Ishikawa (cell line): ENCODE results near the gene LRRN3.
A peak's percentile ranks its signal among the peaks of the same experiment; 100 is the strongest.

Source experiments
- CEBPB ChIP-seq: IDR thresholded peaks from 2 replicates; pipeline ENCODE4 v1.6.1; 2012
- CREB1 ChIP-seq: IDR thresholded peaks from 2 replicates; pipeline ENCODE4 v1.6.1; 2012; ENCODE audit warnings: low read depth
- EGR1 ChIP-seq: IDR thresholded peaks from 2 replicates; pipeline ENCODE4 v1.6.1; 2012
- EP300 ChIP-seq: IDR thresholded peaks from 2 replicates; pipeline ENCODE4 v1.6.1; 2012; ENCODE audit warnings: borderline replicate concordance
- FOXM1 ChIP-seq: IDR thresholded peaks from 2 replicates; pipeline ENCODE4 v1.6.1; 2012; ENCODE audit warnings: low read depth, borderline replicate concordance
- NFIC ChIP-seq: IDR thresholded peaks from 2 replicates; pipeline ENCODE4 v1.6.1; 2012
- RAD21 ChIP-seq: IDR thresholded peaks from 2 replicates; pipeline ENCODE4 v1.6.1; 2012; ENCODE audit warnings: low read depth
- TAF1 ChIP-seq: IDR thresholded peaks from 2 replicates; pipeline ENCODE4 v1.6.1; 2012; ENCODE audit warnings: low read depth, mild to moderate bottlenecking
- TCF12 ChIP-seq: IDR thresholded peaks from 2 replicates; pipeline ENCODE4 v1.6.1; 2012; ENCODE audit warnings: low read depth
- TEAD4 ChIP-seq: IDR thresholded peaks from 2 replicates; pipeline ENCODE4 v1.6.1; 2012
- YY1 ChIP-seq: IDR thresholded peaks from 2 replicates; pipeline ENCODE4 v1.6.1; 2012; ENCODE audit warnings: low read depth
- ZBTB7A ChIP-seq: IDR thresholded peaks from 2 replicates; pipeline ENCODE4 v1.6.1; 2012; ENCODE audit warnings: low read depth
- TF ChIP-seq, protein P1 (sequence below): IDR thresholded peaks from 2 replicates; pipeline ENCODE4 v1.6.1; 2012
- TF ChIP-seq, protein P2 (sequence below): IDR thresholded peaks from 2 replicates; pipeline ENCODE4 v1.6.1; 2012
- TF ChIP-seq, protein P3 (sequence below): IDR thresholded peaks from 2 replicates; pipeline ENCODE4 v1.6.1; 2012; ENCODE audit warnings: low read depth, mild to moderate bottlenecking

LRRN3 gene

DNA sequence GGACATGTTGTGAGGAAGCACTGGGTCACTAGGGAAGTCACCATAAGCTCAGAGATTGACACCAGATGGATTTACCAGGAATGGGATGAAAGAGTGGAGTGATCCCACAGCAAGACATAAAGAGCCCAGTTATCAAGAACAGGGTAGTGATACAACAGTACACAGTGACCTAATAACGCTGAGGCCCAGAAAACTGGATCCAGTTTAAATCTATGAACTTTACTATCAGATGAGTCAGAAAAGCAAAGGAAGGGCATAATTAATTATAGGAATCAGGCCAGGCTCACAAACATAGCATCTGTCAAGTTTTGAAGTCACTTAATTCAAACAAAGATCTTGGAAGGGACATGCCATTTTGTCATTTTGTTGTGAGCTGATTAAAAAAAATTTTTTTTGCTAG is 73.5 kb downstream of the LRRN3 start:
- TF ChIP-seq EP300 (no peak), TAF1 (no peak), RAD21 (no peak), CEBPB (no peak), CREB1 (no peak), FOXM1 (no peak), TEAD4 (no peak), YY1 (no peak)
- TF ChIP-seq, protein P1, sequence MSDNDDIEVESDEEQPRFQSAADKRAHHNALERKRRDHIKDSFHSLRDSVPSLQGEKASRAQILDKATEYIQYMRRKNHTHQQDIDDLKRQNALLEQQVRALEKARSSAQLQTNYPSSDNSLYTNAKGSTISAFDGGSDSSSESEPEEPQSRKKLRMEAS: no peak
- TF ChIP-seq, protein P2, sequence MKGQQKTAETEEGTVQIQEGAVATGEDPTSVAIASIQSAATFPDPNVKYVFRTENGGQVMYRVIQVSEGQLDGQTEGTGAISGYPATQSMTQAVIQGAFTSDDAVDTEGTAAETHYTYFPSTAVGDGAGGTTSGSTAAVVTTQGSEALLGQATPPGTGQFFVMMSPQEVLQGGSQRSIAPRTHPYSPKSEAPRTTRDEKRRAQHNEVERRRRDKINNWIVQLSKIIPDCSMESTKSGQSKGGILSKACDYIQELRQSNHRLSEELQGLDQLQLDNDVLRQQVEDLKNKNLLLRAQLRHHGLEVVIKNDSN: no peak

DNA sequence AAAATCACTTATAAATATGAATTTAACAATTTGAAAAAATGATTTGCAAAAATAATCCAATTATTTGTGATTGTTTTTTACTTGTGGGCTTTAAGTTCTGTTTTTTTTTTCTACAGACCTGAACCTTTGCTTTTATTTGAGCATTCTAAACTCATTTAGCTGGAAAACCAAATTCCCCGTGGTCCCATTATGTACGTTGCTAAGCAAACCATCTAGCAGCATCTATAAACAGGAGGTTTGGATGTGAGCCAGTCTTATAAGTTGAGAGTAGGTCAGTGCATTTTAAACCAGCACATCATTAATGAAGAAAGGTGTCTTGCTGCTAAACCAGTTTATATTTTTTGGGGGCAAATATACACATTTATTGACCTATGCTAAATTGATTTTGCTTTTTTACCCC is 77.3 kb downstream of the LRRN3 start:
- TF ChIP-seq TAF1 (no peak), RAD21 (no peak), FOXM1 (no peak), EGR1 (no peak), EP300 (no peak), CEBPB (no peak), TCF12 (no peak), TEAD4 (no peak), ZBTB7A (no peak), YY1 (no peak), CREB1 (no peak), NFIC (no peak)
- TF ChIP-seq, protein P3, sequence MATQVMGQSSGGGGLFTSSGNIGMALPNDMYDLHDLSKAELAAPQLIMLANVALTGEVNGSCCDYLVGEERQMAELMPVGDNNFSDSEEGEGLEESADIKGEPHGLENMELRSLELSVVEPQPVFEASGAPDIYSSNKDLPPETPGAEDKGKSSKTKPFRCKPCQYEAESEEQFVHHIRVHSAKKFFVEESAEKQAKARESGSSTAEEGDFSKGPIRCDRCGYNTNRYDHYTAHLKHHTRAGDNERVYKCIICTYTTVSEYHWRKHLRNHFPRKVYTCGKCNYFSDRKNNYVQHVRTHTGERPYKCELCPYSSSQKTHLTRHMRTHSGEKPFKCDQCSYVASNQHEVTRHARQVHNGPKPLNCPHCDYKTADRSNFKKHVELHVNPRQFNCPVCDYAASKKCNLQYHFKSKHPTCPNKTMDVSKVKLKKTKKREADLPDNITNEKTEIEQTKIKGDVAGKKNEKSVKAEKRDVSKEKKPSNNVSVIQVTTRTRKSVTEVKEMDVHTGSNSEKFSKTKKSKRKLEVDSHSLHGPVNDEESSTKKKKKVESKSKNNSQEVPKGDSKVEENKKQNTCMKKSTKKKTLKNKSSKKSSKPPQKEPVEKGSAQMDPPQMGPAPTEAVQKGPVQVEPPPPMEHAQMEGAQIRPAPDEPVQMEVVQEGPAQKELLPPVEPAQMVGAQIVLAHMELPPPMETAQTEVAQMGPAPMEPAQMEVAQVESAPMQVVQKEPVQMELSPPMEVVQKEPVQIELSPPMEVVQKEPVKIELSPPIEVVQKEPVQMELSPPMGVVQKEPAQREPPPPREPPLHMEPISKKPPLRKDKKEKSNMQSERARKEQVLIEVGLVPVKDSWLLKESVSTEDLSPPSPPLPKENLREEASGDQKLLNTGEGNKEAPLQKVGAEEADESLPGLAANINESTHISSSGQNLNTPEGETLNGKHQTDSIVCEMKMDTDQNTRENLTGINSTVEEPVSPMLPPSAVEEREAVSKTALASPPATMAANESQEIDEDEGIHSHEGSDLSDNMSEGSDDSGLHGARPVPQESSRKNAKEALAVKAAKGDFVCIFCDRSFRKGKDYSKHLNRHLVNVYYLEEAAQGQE: no peak
- TF ChIP-seq, protein P1: no peak
- TF ChIP-seq, protein P2: no peak

DNA sequence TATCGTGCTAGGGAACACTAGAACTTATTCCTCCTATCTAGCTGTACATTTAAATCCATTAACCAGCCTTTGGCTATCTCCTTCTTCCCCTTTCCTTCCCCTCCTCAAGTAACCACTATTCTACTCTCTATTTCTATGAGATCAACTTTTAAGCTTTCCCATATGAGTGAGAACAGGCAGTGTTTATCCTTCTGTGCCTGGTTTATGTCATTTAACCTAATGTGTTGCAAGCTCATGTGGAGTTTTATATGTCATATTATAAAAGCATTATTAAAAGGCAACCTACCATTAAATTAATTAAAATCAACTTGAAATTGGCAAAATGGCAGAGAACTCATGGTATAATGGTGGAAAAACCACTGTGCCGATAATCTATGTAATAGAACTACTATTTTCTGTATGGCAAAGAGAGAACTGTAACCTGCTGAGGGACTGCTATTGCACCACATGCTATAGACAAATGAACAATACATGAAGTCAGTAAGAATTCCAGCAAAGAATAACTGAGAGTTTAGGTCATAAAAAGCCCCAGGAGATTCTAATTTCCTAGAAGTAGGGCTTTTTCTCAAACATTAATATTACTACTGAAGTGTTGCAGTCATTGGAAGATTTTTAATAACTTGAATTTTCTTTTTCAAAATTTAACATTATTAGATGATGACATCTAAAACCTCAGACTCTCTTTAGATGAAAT is 81.8 kb downstream of the LRRN3 start:
- no peak for TF ChIP-seq TEAD4
- TF ChIP-seq CEBPB: 0 out of 2 replicates have a peak, but pooled peaks have one; percentile 36
- no peak for TF ChIP-seq RAD21
- TF ChIP-seq TCF12: no peak
- no peak for TF ChIP-seq EP300

DNA sequence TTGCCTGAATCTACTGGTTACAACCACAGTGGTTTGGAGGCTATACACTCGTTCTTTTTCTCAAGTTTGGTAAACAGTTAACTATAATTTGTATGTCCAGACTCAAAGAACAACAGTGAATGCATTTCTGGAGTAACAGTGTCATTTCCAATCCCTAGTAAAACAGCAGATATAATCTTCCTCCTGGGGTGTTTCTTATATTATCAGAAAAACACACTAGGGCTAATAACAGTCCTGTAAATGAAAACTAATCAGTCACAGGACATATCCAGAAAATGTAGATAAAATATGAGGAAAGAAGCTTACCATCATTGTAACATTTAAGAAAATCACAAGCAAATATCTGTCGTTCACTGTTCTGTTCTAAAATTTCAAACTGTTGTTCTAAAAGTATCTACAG is 82.6 kb downstream of the LRRN3 start:
- TF ChIP-seq TCF12: no peak
- TF ChIP-seq EGR1: no peak
- TF ChIP-seq YY1: no peak
- no peak for TF ChIP-seq EP300
- TF ChIP-seq, protein P1: no peak
- no peak for TF ChIP-seq CREB1
- no peak for TF ChIP-seq TEAD4
- no peak for TF ChIP-seq CEBPB
- TF ChIP-seq, protein P2: no peak
- TF ChIP-seq, protein P3: no peak
- TF ChIP-seq NFIC: no peak
- TF ChIP-seq ZBTB7A: no peak
- no peak for TF ChIP-seq FOXM1

DNA sequence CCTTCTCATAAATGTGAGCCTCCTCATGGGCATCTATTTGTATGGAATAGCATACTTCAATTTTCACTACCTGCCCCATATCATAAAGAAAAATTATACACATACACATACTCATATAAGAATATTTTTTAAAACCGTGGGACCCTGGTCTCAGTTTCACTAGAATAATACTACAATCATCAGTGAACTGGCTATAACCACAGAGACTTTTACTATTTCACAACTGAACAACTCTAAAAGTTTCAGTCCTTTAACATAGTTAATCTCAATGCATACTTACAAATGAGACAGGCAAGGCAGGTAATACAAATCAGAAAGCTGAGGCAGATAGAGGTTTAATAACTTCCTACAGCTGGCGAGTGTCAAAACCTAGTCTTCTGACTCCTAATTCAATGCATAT is 83.1 kb downstream of the LRRN3 start:
- TF ChIP-seq, protein P3: no peak
- TF ChIP-seq, protein P2: no peak
- TF ChIP-seq TEAD4 (no peak), EGR1 (no peak), CREB1 (no peak), TAF1 (no peak), RAD21 (no peak), YY1 (no peak), TCF12 (no peak), FOXM1 (no peak), CEBPB (no peak), NFIC (no peak), ZBTB7A (no peak), EP300 (no peak)
- TF ChIP-seq, protein P1: no peak
